Measurements from ENCODE around the gene TXNDC2.
"Not testable (repeated sequence)": the region's sequence is repeated elsewhere in the genome, so short reads cannot be mapped to it uniquely, and the experiment has no call there.

- TF ChIP-seq MXI1 (IDR thresholded peaks at IDR 0.05; ENCODE audit: low read depth, low read length); CTCF (IDR thresholded peaks at IDR 0.05 in 2 of 3, conservative IDR thresholded peaks at IDR 0.05 in 1 of 3; ENCODE audit: control insufficient read depth in 2 of 3, extremely low read depth in 1 of 3, insufficient read depth in 1 of 3, low read depth in 3 of 3, low read length in 3 of 3); SMAD1 (IDR thresholded peaks at IDR 0.05; ENCODE audit: low read depth, partially characterized antibody); GABPA (IDR thresholded peaks at IDR 0.05; ENCODE audit: low read depth); ZBED1 (IDR thresholded peaks at IDR 0.05; ENCODE audit: borderline replicate concordance); CEBPB (IDR thresholded peaks at IDR 0.05; ENCODE audit: borderline replicate concordance in 1 of 2, low read depth in 2 of 2, low read length in 2 of 2); REST (IDR thresholded peaks at IDR 0.05; ENCODE audit: low read depth, low read length); FOXK2 (IDR thresholded peaks at IDR 0.05); ZNF217 (IDR thresholded peaks at IDR 0.05); TAF1 (IDR thresholded peaks at IDR 0.05; ENCODE audit: borderline replicate concordance, low read depth, low read length): not testable (repeated sequence)
- TF ChIP-seq, protein P1, sequence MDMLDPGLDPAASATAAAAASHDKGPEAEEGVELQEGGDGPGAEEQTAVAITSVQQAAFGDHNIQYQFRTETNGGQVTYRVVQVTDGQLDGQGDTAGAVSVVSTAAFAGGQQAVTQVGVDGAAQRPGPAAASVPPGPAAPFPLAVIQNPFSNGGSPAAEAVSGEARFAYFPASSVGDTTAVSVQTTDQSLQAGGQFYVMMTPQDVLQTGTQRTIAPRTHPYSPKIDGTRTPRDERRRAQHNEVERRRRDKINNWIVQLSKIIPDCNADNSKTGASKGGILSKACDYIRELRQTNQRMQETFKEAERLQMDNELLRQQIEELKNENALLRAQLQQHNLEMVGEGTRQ (IDR thresholded peaks at IDR 0.05; ENCODE audit: borderline replicate concordance, low read depth, low read length): not testable (repeated sequence)
- TF ChIP-seq, protein P2, sequence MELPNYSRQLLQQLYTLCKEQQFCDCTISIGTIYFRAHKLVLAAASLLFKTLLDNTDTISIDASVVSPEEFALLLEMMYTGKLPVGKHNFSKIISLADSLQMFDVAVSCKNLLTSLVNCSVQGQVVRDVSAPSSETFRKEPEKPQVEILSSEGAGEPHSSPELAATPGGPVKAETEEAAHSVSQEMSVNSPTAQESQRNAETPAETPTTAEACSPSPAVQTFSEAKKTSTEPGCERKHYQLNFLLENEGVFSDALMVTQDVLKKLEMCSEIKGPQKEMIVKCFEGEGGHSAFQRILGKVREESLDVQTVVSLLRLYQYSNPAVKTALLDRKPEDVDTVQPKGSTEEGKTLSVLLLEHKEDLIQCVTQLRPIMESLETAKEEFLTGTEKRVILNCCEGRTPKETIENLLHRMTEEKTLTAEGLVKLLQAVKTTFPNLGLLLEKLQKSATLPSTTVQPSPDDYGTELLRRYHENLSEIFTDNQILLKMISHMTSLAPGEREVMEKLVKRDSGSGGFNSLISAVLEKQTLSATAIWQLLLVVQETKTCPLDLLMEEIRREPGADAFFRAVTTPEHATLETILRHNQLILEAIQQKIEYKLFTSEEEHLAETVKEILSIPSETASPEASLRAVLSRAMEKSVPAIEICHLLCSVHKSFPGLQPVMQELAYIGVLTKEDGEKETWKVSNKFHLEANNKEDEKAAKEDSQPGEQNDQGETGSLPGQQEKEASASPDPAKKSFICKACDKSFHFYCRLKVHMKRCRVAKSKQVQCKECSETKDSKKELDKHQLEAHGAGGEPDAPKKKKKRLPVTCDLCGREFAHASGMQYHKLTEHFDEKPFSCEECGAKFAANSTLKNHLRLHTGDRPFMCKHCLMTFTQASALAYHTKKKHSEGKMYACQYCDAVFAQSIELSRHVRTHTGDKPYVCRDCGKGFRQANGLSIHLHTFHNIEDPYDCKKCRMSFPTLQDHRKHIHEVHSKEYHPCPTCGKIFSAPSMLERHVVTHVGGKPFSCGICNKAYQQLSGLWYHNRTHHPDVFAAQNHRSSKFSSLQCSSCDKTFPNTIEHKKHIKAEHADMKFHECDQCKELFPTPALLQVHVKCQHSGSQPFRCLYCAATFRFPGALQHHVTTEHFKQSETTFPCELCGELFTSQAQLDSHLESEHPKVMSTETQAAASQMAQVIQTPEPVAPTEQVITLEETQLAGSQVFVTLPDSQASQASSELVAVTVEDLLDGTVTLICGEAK (IDR thresholded peaks at IDR 0.05; ENCODE audit: borderline replicate concordance): not testable (repeated sequence)
Observed at GRCh38 chr18:9902264-9902663, 16.5 kb downstream of the TXNDC2 start.
